NCI-H69 (cell line): ENCODE measurements around the gene UBE2F.
A peak's percentile ranks its signal among the peaks of the same experiment; 100 is the strongest.
"Not testable (repeated sequence)": the region's sequence is repeated elsewhere in the genome, so short reads cannot be mapped to it uniquely, and the experiment has no call there.

Experiments
- DNase-seq: peaks from one replicate; lab custom pipeline; 2025; lab: John Stamatoyannopoulos, UW

Gene UBE2F

DNA sequence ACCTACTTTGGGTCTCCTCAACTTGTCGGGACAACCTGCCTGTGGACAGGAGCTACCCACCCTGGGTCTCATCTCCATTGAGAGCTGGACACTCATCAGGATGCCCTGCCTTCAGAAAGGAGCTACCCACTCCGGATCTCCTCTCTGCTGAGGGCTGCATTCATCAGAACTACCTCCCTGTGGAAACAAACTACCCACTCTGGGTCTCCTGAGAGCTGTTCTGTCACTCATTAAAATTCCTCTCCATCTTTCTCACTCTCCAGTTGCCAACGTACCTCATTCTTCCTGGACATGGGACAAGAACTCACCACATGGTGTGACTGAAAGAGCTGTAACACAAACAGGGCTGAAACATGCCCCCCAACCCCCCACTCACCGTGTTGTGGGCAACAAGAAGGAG lies 22.5 kb upstream of the UBE2F start:
- no peak for DNase-seq

DNA sequence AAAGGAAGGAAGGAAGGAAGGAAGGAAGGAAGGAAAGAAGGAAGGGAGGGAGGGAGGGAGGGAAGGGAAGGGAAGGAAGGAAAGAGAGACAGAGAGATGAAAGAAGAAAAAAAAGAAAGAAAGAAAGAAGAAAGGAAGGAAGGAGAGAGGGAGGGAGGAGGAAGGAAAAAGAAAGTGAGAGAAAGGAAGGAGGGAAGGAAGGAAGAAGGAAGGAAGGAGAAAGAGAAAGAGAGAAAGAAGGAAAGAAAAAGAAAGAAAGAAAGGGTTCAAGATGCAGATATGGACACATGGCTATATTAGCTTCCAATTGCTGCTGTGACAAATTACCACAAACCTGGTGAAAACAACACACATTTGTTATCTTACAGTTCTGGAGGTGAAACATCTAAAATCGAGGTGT lies 20.4 kb upstream of the UBE2F start:
- DNase-seq = no peak

DNA sequence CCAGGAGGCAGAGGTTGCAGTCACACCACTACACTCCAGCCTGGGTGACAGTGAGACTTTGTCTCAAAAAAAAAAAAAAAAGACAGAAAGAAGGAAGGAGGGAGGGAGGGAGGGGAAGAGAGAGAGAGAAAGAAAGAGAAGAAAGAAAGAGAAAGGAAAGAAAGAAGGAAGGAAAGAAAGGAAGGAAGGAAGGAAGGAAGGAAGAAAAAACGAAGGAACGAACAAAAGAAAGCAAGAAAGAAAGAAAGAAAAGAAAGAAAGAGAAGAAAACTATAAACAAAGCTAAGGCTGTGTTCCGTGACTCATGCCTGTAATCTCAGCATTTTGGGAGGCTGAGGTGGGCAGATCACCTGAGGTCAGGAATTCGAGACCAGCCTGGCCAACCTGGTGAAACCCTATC lies 15.5 kb upstream of the UBE2F start:
- DNase-seq = not testable (repeated sequence)

- no peak for DNase-seq
Observed at GRCh38 chr2:237951878-237952277, 14.9 kb upstream of the UBE2F start.

DNA sequence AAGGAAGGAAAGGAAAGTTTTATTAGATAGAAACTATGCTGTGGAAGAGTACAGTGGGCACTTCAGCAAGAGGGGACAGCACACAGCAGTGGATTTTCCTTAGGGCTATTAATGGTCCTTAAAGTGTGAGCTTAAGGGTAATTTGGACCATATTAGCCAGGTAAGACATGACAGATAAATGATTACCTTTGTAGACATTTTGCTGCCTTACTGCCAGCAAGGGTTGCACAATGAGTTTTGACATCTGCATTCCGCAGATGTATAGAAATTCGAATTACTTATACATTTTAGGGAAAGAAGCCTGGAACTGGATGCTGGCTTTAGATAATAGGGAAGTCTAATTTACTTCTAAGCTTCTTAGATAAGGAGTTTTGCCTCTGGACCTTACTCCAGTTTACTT lies 14.0 kb upstream of the UBE2F start:
- DNase-seq = no peak

GRCh38 chr2:237955640-237956401 lies 11.0 kb upstream of the UBE2F start:
- peak; percentile 13 for DNase-seq

- DNase-seq = no peak
Observed at GRCh38 chr2:237956402-237956736, 10.4 kb upstream of the UBE2F start.

GRCh38 chr2:237961637-237962036 lies 5.2 kb upstream of the UBE2F start:
- DNase-seq = no peak

- DNase-seq = no peak
Observed at GRCh38 chr2:237962432-237963084, 4.3 kb upstream of the UBE2F start.

- not testable (repeated sequence) for DNase-seq
Observed at GRCh38 chr2:237963490-237963991, 3.3 kb upstream of the UBE2F start.

GRCh38 chr2:237964194-237964577 lies 2.6 kb upstream of the UBE2F start:
- no peak for DNase-seq

DNA sequence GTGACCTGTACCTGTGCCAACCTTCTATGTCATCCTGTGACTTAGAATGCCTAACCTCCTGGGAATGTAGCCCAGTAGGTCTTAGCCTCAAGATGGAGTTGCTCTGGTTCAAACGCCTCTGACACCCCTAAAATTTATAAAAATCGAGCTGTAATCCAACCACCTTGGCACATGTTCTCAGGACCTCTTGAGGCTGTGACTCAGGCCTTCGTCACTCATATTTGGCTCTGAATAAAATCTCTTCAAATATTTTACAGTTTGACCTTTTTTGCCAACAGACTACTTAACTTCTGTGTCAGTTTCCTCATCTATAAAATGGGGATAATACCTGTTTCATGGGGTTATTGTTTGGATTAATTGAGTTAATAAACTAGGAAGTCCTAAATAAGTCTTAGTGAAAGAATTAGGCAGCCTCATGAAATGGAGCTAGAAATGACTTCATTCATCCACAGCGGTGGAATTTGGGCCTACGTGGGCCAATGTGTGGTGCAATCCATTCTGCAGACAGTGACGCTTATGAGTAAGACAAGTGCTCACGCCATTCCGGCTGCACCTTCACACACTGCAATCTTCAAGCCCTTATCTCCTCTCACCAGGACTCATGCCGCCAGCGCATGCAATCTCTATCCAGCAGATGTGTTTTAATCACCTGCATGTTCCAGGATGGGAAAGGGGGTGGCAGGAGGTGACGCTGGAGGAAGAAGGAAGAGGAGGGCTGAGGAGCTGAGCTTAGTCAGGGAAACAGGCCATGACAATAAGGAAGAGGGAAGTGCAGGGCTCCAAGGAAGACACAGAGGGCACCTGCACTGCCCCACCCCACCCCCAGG lies 2.0 kb upstream of the UBE2F start:
- DNase-seq = no peak

DNA sequence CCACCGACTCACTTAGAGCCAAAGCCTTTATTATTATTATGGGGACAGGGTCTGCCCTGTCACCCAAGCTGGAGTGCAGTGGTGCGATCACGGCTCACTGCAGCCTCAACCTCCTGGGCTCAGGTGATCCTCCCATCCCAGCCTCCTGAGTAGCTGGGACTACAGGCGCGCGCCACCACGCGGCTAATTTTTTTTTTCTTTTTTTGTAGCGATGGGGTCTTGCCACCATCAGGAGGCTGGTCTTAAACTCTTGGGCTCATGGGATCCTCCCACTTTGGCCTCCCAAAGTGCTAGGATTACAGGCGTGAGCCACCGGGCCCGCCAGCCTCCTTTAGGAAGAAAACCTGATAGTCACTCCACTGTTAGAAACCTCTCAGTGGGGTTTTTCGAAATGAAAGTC lies 970 bp upstream of the UBE2F start:
- not testable (repeated sequence) for DNase-seq

- no peak for DNase-seq
Observed at GRCh38 chr2:237966250-237966564, 607 bp upstream of the UBE2F start.

GRCh38 chr2:237967463-237967951 lies 693 bp downstream of the UBE2F start:
- peak; percentile 18 for DNase-seq

- DNase-seq = no peak
Observed at GRCh38 chr2:237968048-237968862, 1.4 kb downstream of the UBE2F start.

DNA sequence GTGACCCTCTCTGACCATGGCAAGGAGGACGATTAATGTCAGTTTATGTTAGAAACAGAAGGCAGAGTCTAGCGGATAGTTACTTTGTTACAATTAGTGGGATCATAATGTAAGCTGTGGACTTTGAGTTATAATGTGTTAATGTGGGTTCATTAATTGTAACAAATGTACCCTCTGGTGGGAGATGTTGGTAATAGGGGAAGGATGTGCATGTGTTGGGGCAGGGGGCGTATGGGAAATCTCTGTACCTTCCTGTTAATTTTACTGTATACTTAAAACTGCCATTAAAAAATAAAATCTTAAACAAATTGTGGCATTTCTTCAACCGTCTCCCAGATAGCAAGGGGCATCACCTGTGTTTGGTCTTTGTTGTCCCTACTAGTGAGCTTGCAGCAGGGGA lies 4.8 kb downstream of the UBE2F start:
- no peak for DNase-seq

DNA sequence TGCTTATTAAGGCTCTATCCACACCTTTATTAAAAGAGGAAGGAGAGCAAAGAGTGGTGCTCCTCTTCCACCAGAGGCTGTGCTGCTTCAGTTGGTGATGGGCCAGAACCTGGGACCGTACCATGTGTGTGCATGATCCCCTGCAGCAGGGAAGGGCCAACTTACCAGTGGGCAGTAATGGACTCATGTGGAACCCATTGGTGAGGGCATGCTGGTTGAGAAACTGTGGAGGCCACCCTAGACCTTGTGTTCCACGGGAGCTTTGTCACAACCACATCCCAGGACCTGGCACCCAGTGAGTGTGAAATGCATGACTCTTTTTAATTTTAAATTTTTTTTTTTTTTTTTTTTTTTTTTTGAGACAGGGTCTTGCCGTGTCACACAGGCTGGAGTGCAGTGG lies 5.4 kb downstream of the UBE2F start:
- no peak for DNase-seq

GRCh38 chr2:237972936-237973335 lies 6.1 kb downstream of the UBE2F start:
- no peak for DNase-seq

DNA sequence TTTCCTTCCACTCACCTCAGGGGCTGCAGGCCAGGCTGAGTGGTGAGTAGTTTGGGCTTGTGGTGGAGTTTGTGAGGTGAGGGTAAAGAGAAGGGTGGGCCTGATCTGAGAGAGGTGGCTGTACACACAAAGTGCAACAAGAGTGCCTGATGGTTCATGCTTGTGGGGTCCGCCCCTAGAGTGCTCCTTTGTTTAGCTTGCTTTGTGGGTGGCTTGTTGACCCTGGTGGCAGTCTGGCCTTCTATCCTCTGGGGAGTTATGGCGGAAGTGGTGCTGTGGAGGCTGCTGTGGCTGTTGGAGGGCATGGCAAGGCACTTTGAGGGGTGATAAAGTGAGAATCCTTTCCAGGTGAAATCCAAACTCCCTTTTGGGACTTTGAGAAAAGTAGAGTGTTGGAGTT lies 10.6 kb downstream of the UBE2F start:
- no peak for DNase-seq

DNA sequence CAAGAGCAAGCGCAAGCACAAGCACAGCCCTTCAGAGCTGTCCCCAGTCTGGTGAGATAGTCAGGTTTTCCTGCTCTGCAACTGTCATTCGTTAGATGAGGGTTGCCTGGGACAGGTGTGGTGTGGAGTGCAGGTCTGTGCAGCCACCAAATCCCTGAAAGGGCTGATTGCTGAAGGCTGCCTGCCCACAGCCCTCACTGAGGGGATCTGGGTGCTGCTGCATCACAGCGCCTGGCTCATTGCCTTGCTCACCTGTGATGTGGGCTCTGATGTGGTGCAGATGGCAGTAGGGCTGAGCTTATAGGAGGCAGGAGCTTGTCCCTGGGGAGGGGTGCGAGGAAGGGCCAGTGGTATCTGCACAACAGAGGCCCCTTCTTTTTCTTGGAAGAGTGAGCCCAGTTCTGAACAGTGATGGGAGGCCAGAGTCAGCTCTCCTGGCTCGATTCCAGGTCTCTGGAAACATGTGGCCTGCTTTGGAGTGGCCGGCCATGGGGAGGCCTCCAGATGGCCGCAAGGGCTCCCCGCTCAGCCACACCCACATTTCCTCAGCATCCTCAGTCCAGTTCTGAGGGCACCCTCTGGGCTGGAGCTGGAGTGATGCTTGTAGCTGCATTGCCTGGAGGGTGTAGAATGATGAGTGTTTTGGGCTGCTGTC lies 11.4 kb downstream of the UBE2F start:
- DNase-seq = no peak
